HG02678 (cell line): ENCODE results near the gene MSI2.

Experiments
- ATAC-seq: cut with Tn5 transposase; IDR thresholded peaks from one replicate; pipeline ENCODE4 v1.9.1; 2021; ENCODE audit warnings: mild to moderate bottlenecking, moderate library complexity; ENCODE audit not compliant: unreplicated experiment

MSI2 gene

DNA sequence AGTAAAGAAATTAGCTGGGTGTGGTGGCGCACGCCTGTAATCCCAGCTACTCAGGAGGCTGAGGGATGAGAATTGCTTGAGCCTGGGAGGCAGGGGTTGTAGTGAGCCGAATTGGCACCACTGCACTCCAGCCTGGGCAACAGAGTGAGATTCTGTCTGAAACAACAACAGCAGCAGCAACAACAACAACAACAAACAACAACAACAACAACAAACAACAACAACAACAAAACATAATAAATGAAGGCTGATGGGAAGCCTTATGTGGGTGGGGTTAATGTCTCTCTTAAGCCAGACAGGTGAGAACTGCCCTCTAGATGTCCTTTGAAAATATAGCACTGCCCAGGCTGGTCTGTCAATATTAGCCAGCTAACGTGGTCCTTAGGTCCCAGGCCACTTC, 107.3 kb downstream of the MSI2 start:
- no peak for ATAC-seq

DNA sequence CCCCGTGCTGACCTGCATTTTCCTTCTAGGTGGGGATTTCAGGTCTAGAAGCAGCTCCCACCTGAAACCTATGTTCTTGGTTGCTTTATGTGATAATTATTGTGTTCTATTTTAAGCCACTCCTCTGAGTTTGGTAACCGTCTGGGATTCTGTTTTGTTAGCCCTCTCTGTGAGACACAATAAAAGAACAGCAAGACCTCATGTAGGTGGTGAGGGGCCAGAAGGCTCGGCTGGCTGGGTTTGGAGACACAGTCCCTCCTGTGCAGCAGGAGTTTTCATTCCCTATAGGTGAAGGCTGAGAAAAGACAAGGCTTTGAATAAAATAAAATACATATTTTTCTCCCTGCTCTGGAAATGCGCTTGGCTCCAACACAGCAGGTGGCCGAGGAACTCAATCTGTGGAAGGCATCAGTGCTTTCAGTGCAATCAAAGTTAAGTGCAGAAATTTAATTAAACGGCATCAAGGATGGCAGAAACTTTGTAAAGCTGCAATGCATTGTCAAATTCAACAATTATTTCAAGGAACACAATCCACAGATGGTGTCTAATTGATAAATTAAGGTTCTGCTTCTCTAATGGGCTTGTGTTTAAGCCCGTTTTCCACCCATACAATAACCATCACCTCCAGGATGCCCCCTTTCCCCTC, 107.8 kb downstream of the MSI2 start:
- ATAC-seq = no peak

DNA sequence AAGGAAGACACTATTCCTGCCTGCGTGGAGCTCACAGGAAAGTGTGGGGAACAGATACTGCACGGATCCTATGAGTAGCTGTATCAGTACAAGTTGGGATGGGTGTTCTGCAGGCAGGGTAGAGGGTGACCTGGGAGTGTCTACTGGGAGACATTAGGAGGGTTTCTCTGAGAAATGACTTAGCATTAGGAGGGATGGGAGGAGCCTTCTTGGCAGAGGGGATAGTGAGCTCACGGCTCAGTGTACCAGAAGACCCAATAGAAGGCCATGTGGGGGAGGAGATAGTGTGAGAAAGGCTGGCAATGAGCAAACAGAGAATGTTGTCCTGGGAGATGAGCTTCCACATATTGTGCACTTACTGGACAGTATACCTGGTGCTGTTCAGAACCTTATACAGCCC, 109.1 kb downstream of the MSI2 start:
- ATAC-seq = no peak

DNA sequence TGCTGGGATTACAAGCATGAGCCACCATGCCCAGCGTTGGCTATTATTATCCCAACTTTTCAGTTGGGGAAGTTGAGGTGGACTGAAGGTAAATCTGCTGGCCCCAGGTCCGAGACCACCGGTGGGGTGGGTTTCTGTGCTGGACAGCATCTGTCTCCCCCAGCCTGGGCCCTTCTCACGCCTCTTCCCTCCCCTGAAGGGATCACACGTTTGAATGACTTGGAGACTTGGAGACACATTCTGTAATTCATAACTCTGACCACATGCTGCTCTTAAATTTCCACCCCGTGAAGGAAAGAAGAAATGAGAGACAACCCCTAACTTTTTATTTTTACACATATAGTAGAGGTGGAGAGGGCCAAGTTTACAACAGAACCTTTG, 109.8 kb downstream of the MSI2 start:
- ATAC-seq = no peak

DNA sequence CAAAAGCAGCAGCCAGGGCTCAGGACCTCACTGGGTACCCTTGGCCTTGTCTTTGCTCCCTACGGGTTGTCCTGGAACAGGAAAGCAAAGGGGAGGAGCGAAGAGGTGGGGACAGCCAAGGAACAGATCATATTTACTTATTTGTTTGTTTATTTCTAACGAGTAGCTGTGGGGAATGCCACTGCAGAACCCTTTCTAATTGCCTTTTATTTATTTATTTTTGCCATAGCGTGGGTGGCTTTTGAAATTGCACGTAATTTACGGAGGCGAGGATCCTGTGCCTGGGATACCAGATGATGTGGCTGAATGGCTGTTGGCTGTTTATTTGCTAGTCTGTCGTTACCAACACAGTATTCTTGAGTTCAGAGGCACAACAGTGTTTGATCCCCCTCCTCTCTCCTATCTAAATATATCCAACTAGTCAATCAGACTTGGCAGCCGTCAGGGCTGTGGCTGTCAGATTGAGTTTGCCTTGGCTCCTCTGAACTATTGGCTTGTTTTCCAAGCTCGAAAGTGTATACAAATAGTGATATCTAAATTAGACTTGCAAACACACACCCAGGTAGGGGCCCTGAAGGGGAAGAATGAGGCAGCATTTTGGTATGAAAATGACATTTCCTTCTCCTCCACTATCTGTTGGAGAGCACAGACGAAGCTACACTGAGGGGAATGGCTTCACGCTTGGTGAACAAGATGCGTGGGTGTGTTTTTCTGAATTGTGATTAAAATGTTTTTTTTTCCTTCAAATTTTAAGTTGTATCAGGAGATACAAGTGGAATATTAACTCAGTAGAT, 110.4 kb downstream of the MSI2 start:
- ATAC-seq = no peak

DNA sequence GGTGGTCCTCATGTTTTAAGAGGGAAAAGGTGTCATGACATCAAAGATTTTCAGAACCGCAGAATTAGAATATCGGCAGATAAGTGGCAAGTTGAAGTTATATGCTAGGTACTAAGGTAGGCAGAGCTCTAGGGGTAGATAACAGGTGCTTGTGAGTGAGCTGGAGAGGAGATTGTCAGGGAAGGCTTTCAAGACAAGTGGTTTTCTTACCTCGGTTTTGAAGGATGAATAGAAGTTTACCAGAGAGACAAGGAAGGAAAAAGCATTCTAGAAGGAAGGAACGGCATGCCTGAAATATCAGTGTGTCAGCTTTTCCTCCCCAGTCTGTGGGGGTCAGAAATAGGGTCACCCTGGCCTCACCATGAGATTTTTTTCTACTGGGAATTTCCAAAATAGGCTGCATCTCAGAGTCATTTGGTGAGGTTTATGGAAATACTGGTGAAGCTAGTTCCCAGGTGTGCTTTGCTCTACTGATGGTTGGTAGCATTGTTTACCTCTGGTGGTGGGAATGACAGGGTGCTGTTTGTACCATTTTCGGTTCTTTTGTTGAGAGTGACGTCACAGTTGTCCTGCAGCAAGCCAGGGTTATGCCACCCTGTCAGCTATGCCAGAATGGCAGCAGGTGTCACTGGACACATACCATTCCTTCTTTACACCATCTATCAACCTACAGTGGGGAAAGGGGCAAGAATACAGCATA, 112.5 kb downstream of the MSI2 start:
- ATAC-seq = peak; percentile 59

DNA sequence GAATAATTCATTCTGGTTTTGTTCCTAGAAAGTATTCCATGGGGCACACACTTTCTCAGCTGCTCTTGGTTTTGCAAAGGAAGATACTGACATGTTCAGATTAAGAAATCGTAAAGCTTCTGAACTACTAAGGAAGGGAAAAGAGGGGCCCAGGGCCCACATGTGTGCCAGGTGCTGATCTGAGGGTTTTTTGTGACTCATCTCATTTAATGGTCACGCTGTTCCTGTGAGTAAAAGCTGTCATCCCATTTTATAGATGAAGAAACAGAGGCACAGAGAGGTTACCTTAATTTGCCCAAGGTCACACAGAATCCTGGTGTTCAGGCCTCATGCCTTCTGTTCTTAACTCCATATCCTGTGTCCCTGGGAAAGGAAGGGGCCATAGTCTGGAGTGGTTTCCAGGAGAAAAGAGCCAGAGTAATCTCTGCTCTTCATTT, 113.2 kb downstream of the MSI2 start:
- no peak for ATAC-seq

DNA sequence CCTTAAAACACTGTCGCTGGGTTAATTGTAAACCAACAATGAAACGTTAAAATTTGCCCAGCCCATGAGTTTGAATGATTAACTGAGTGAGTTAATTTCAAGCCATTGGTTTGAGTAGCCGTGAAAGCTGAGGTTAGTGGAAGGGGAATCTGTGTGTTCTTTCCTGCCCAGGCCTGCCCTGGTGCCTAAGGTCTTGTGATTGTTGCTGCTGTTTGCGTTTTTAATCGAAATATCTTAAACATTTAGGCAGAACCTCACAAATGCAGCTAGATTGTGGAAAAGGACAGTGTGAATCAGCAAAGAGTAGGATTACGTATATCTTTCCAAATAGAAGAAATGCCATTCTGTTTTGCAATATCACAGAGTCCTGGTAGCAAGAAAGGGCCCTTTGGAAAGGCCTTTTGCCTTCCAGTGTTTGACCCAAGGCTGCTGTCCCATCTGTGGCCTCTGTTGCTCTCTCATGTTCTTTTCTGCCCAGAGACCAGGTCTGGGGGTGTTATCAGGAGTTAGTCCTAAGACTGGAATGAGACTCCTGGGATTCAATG, 113.8 kb downstream of the MSI2 start:
- ATAC-seq = peak; percentile 57

DNA sequence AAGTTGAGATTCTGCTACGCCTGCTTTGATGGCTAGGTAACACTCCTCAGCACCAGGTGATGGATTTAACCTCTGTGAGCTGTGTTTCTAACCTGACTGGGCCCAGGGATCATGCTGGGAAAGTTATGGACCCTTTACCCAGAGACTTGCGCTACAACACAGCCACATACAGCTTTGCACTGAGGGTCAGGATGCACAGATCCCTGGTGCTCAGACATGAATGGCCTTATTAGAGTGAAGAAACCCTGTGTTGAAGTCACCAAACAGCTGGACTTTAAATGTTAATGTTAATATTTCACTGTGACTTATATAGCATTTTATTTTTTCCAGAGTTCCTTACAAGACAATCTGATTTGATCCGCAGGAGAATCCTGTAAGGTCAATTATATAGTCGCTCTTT, 114.3 kb downstream of the MSI2 start:
- ATAC-seq = no peak

DNA sequence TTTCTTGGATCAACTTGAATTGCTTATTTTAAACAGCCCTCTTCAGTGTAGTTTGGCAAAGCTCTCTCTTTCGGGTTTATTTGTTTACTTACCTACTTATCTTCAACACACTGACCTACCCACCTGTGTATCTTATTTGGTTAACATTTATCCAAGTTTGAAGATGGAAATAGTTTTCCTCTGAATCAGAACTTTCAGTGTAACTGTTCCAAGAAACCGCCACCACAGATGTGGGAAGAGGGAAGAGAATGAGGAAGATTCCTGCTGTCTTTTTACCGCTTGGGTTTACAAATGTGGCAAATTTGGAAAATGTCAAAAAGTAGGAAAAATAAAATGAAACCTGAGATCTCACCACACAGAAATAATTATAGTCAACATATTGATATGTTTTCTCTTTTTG, 115.8 kb downstream of the MSI2 start:
- ATAC-seq = no peak

DNA sequence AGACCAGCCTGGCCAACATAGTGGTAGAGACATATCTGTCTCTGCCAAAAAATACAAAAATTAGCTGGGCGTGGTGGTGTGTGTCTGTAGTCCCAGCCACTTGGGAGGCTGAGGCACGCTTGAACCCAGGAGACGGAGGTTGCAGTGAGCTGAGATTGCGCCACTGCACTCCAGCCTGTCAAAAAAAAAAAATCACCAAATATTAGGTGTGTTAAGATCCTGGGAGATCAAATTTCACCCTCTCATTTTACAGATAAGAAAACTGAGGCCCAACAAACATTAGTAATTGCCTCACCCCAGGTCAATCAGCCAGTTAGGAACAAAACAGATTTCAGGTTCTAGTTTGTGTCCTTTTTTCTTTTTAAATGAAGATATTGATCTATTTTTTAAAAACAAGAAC, 116.7 kb downstream of the MSI2 start:
- ATAC-seq = no peak

DNA sequence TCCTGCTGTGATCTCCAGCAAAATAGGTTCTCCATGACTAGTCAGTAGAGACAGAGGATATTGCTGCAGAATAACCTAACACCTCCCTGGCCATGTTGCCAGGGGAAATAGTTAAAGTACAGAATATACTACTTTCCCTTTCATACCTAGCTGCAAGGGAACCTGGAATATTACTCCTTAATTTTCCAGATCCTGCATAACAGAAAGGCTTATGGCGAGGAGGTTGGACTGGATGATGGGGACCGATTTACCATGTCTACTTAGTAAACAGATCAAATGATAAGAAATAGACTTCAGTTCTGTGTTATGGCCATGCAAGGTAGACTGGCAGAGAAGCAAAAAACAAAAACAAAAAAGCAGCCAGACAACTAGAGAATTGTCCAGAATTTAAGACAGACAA, 117.4 kb downstream of the MSI2 start:
- no peak for ATAC-seq

DNA sequence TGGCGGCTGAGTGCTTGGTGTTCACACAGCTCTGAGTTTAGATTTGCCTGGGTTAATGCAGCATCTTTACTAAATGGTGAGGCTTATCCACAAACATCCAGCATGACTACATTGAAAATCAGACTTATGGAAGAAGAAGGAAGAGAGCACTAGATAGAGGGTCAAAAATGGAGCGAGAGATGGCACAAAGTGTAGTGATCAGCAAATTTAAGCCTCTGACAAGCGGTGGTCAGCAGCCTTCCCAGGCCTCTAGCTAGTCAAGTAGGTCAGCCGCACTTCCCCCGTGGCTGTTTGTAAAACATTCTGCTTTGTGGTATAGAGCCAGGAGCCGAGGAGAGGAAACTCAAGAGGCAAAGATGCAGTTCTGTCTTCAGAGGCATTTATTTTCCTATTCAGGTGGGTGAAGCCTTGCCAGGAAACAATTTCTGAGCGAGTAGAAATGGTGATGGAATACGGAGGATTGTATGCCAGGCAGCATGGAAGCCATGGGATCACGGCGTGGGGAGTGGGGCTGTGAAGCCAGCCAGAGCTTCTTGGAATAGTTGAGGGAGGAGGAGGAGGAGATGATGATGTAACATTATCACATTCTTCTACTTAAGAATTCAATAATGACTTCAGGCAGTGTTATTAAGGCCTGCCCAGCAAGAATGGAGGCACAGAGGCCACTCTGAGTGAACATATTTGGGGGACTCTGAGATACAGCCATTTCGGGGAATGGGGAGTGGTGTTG, 118.9 kb downstream of the MSI2 start:
- no peak for ATAC-seq

DNA sequence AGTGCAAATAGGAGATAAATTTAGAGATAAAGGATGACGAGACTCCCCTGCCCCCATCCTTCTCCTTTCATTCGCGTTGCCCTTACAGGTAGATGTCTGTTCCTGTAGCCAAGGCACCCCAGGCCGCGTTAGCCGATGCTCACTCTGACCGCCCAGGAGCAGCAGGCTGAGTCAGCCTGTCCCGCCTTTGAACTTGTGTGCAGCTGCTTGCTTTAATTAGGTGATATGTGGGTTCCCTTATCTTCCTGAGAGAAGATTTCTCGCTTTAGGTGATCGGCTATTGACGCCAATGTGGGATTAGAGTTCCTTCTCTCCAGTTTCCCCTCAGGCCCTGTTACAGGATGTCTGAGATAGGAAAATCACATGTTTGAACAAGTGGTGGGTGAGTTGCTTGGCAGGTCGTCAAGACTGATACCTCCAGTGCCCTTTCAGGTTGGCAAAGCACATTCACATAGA, 119.5 kb downstream of the MSI2 start:
- no peak for ATAC-seq

DNA sequence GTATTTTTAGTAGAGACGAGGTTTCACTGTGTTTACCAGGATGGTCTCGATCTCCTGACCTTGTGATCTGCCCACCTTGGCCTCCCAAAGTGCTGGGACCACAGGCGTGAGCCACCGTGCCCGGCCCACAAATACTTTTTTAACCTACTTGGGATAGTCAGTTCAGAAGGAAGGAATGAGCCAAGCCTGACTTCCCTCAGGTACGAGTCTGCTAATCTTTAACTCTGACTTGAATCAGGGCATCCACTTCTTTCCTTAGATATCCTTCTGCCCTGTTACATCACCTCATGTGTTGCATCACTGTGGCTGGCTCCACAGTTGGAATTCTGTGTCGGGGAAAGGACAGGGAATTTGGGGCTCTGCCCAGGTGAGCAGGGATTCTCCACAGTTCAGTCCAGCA, 120.8 kb downstream of the MSI2 start:
- no peak for ATAC-seq

DNA sequence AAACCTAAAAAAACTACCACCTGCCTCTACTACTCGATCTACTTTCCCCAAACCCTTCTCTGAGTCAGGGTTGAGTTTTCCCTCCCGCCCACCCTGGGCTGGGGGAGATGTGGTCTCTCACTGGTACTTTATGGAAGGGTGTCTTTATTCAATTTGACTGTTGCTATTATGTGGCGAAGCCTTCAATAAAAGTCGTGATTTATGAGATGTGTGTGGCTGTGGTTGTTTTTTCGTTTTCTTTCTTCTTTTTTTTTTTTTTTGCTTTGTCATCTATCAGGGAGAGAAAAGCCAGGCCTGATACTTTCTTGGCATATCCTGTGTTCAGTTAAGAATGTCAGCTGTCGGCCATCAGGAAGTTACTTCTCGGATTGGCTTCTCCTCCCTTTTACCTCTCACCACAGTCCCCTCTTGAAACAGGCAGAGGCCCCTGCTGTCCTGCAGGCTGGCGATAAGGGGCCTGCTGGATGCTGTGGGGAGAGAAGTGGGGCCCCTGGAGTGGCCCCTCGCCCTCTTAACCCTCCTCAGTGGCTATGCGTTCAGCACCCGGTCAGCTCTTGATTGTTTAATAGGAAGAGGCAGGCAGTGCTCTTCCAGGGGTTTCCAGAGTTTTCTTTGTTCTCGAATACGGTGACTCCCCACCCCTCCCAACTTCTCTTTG, 123.0 kb downstream of the MSI2 start:
- no peak for ATAC-seq

DNA sequence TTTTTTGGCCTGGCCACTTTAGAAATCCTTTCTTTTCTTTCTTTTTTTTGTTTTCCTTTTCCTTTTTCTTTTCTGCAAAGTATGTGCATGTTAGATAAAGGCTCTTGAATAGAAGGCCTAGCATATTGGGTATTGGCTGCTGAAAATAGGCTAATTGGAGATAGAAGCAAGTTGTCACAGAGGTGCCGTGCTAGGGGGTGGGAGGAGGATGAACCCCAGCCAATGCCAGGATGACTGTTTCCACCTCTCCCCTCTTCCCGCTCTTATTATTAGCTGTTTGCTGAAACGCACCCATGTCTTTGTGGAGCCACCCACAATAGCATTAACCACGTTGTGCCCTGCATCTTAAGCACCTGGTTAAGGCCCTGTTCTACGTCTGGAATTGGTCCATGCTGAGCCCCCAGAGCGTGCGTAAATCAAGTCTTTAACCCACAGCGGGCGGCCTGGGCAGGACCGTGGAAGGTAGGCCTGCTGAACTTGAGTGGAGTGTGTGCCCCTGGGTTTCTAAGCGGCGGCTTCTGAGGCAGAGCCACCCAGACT, 123.6 kb downstream of the MSI2 start:
- ATAC-seq = no peak

DNA sequence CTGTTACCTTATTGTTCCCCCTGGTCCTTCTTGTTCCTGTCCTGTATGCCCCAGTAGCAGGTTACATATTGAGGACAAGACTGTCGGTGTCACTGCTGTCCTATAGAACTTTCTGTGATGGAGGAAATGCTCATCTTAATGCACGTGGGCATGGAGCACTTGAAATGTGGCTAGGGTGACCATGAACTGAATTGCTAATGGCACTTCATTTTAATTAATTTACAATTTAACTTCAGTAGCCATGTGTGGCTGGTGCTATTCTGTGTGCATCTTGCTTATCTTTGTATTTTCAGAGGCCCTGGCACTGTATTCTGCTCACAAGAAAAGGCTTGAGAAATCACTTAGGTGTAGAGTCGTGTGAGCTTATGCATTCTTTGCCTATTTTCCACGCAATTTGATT, 125.2 kb downstream of the MSI2 start:
- ATAC-seq = no peak

DNA sequence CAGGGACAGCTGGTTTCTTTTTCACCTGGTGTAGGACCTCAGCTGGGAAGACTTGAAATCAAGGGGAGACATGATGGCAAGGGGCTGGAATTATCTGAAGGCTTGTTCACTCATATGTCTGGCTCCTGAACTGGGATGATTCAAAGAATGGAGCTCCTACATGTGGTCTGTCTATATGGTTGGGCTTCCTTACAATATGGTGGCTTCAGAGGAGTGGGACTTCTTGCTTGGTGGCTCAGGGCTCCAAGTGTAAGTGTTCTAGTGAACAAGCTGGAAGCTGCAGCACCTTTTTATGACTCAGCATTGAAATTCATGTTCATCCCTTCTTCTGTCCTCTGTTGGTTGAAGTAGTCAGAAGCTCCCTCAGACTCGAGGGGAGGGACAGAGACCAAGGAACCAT, 127.9 kb downstream of the MSI2 start:
- no peak for ATAC-seq

DNA sequence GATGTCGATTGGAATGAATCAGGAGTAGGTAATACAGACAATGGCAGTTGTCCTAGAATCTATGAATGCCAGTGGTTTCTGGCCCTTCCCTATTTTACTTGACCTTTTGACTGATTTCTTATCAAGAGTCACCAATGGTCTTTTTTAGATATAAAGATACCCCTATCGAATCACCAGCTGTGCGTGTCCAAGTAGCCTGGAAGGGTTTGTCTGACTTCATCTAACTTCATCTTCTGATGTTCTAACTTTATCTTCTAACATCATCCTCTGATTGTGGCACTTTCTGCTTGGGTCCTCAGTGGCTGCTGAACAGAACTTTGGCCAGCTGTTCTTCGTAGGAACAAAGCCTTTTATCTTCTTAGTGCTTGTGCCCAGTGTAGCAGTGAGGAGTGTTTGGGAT, 129.7 kb downstream of the MSI2 start:
- no peak for ATAC-seq
